ENCODE measurements around the gene MANBA.

The MANBA gene

GRCh38 chr4:102616636-102617035 lies 144.1 kb downstream of the MANBA start:
- Histone ChIP-seq H2AFZ (ENCODE audit: low read length) (no peak overlapping the region), H3K27me3 (ENCODE audit: insufficient read depth, low read length, poor library complexity, severe bottlenecking) (no peaks in the 10 kb centered on the region), H3K9ac (ENCODE audit: low read depth, low read length, poor library complexity, severe bottlenecking) (no peak overlapping the region), H3K4me1 (ENCODE audit: insufficient read depth, low read length, poor library complexity, severe bottlenecking) (peaks cover 10% of the 10 kb centered on the region), H3K4me2 (ENCODE audit: low read depth, low read length, poor library complexity, severe bottlenecking) (no peak overlapping the region), H3K9me2 (replicated peaks; ENCODE audit: low read depth, low read length) (no peaks in the 10 kb centered on the region), H3K79me2 (ENCODE audit: insufficient read depth, low read length) (no peaks in the 10 kb centered on the region), H3K36me3 (ENCODE audit: insufficient read depth, low read length) (peaks cover 51% of the 10 kb centered on the region; the same call in 1 of the 2 replicates), H3K4me3 (ENCODE audit: low read length, poor library complexity, severe bottlenecking) (no peak overlapping the region), H3K9me3 (ENCODE audit: insufficient read depth, low read depth, low read length) (no peaks in the 10 kb centered on the region), H3F3A (ENCODE audit: low read depth) (no peaks in the 10 kb centered on the region; the same call in 1 of the 2 replicates), H4K20me1 (ENCODE audit: insufficient read depth, low read length, poor library complexity, severe bottlenecking) (no peaks in the 10 kb centered on the region)
- no peak for TF ChIP-seq CTCF (conservative IDR thresholded peaks at IDR 0.05; ENCODE audit: low read length)
- no peak for TF ChIP-seq EZH2phosphoT487 (IDR thresholded peaks at IDR 0.05; ENCODE audit: borderline replicate concordance)

GRCh38 chr4:102614801-102615200 lies 146.0 kb downstream of the MANBA start:
- Histone ChIP-seq H4K20me1 (ENCODE audit: insufficient read depth, low read length, poor library complexity, severe bottlenecking) (no peaks in the 10 kb centered on the region), H2AFZ (ENCODE audit: low read length) (no peak overlapping the region), H3K79me2 (ENCODE audit: insufficient read depth, low read length) (no peaks in the 10 kb centered on the region), H3K4me2 (ENCODE audit: low read depth, low read length, poor library complexity, severe bottlenecking) (no peak overlapping the region), H3K27me3 (ENCODE audit: insufficient read depth, low read length, poor library complexity, severe bottlenecking) (no peaks in the 10 kb centered on the region), H3K4me3 (ENCODE audit: low read length, poor library complexity, severe bottlenecking) (no peak overlapping the region), H3K9me3 (ENCODE audit: insufficient read depth, low read depth, low read length) (no peaks in the 10 kb centered on the region), H3F3A (ENCODE audit: low read depth) (no peaks in the 10 kb centered on the region; the same call in 1 of the 2 replicates), H3K4me1 (ENCODE audit: insufficient read depth, low read length, poor library complexity, severe bottlenecking) (peaks cover 10% of the 10 kb centered on the region), H3K9ac (ENCODE audit: low read depth, low read length, poor library complexity, severe bottlenecking) (no peak overlapping the region), H3K36me3 (ENCODE audit: insufficient read depth, low read length) (peaks cover 70% of the 10 kb centered on the region; the same call in 1 of the 2 replicates), H3K9me2 (replicated peaks; ENCODE audit: low read depth, low read length) (no peaks in the 10 kb centered on the region)
- no peak for TF ChIP-seq CTCF (conservative IDR thresholded peaks at IDR 0.05; ENCODE audit: low read length)
- no peak for TF ChIP-seq EZH2phosphoT487 (IDR thresholded peaks at IDR 0.05; ENCODE audit: borderline replicate concordance)

- H3K4me3 ChIP-seq (ENCODE audit: low read length, poor library complexity, severe bottlenecking): no peak overlapping the region
- H3K9me3 ChIP-seq (ENCODE audit: insufficient read depth, low read depth, low read length): no peaks in the 10 kb centered on the region
- no peak overlapping the region for H3K9ac ChIP-seq (ENCODE audit: low read depth, low read length, poor library complexity, severe bottlenecking)
- no peaks in the 10 kb centered on the region for H3K9me2 ChIP-seq (replicated peaks; ENCODE audit: low read depth, low read length)
- peaks cover 84% of the 10 kb centered on the region; the same call in 1 of the 2 replicates for H3K36me3 ChIP-seq (ENCODE audit: insufficient read depth, low read length)
- H3K4me2 ChIP-seq (ENCODE audit: low read depth, low read length, poor library complexity, severe bottlenecking): peak overlapping the region; percentile 35
- no peaks in the 10 kb centered on the region for H4K20me1 ChIP-seq (ENCODE audit: insufficient read depth, low read length, poor library complexity, severe bottlenecking)
- no peak overlapping the region for H2AFZ ChIP-seq (ENCODE audit: low read length)
- H3K4me1 ChIP-seq (ENCODE audit: insufficient read depth, low read length, poor library complexity, severe bottlenecking): peaks cover 10% of the 10 kb centered on the region
- no peaks in the 10 kb centered on the region; the same call in 1 of the 2 replicates for H3F3A ChIP-seq (ENCODE audit: low read depth)
- H3K79me2 ChIP-seq (ENCODE audit: insufficient read depth, low read length): no peaks in the 10 kb centered on the region
- TF ChIP-seq CTCF (conservative IDR thresholded peaks at IDR 0.05; ENCODE audit: low read length) (no peak), EZH2phosphoT487 (IDR thresholded peaks at IDR 0.05; ENCODE audit: borderline replicate concordance) (no peak)
- H3K27me3 ChIP-seq (ENCODE audit: insufficient read depth, low read length, poor library complexity, severe bottlenecking): no peaks in the 10 kb centered on the region
Observed at GRCh38 chr4:102612824-102613366, 147.9 kb downstream of the MANBA start.

Data from Loucy (cell line).